Prostate gland (tissue), 2 donors: ENCODE results near the gene ABCA1.

ENCODE experiments used
- POLR2A ChIP-seq: fragments of 450-650 bp; IDR thresholded peaks from one replicate; pipeline ENCODE4 v1.6.1; 2016; ENCODE audit warnings: antibody characterized with exemption, mild to moderate bottlenecking
- POLR2AphosphoS5 ChIP-seq: sonication (generic); formaldehyde crosslinking; IDR thresholded peaks from one replicate; pipeline ENCODE4 v1.6.1; 2017; ENCODE audit warnings: antibody characterized with exemption
- TF ChIP-seq, protein P1 (sequence below), 4 experiments: fragments of 200-600 bp in 2 of 4; fragments of 450-650 bp in 2 of 4; sonication (generic) in 2 of 4; IDR thresholded peaks; 1 replicate in 3 of 4; 2 replicates in 1 of 4; pipeline ENCODE4 v1.5.1; 2016 to 2019; ENCODE audit warnings: antibody characterized with exemption in 4 of 4, mild to moderate bottlenecking in 2 of 4, moderate library complexity in 2 of 4

DNA sequence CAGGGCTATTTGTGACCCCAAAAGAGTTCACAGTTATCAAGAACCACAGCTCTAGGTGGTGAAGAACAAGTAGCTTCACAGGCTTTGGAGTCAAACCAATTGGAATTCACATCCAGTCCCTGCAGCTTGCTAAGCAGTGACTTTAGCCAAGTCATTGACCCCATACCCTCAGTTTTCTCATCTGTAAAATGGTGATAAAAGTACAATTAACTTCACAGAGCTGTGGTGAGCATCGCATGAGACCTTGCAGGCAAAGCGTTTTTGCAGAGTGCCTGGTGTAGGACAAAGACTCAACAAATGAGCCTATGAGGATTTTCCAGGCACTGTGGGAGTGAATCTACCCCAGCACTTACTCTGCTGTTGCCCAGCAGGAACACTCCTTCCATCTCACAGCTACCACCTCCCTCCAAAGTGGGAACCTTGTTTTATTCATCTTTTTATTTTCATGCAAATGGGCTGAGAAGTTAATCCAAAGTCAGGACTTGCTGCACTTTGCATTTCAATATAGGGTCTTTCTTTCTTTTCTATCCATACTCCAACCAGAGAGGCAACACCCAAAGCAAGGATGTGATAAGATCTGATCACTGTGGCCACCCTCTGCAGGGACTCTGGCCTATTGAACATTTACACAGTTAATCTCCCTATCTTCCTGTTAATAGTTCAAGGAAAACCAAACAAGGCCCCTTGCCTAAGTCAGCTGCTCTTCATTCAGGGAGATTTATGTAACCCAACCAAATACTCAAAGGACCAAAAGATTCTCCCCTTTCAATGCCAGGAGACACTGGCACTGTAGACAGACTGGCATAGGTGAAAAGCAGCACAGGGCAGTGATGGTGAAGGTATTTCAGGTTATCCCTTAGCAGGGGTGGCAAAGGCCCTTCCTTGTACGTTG, 41.9 kb downstream of the ABCA1 start:
- TF ChIP-seq POLR2A (no peak), POLR2AphosphoS5 (no peak)
- TF ChIP-seq, protein P1, sequence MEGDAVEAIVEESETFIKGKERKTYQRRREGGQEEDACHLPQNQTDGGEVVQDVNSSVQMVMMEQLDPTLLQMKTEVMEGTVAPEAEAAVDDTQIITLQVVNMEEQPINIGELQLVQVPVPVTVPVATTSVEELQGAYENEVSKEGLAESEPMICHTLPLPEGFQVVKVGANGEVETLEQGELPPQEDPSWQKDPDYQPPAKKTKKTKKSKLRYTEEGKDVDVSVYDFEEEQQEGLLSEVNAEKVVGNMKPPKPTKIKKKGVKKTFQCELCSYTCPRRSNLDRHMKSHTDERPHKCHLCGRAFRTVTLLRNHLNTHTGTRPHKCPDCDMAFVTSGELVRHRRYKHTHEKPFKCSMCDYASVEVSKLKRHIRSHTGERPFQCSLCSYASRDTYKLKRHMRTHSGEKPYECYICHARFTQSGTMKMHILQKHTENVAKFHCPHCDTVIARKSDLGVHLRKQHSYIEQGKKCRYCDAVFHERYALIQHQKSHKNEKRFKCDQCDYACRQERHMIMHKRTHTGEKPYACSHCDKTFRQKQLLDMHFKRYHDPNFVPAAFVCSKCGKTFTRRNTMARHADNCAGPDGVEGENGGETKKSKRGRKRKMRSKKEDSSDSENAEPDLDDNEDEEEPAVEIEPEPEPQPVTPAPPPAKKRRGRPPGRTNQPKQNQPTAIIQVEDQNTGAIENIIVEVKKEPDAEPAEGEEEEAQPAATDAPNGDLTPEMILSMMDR (IDR thresholded peaks at IDR 0.05): no peak
